Panc1 (cell line): Measurements from ENCODE around the gene TBX4. TPM values are rescaled to one million over a fixed set of nuclear protein-coding genes. Genes with fewer than 3 reads are reported as not detected.
A peak's percentile ranks its signal among the peaks of the same experiment; 100 is the strongest.

Experiments
- ATAC-seq: fragments of 200-7000 bp; cut with Tn5 transposase; 2 replicates; pipeline ENCODE4 v1.9.1; 2020; ENCODE audit warnings: mild to moderate bottlenecking, moderate library complexity
- BruUV-seq: library from RNA; stranded (reverse); fragments of 400-500 nt; replicated peaks from 2 replicates; lab custom pipeline; 2021; lab: Mats Ljungman, UMichigan
- CTCF ChIA-PET: fragments of 300-600 bp; sonication (Branson Sonifier 250); formaldehyde crosslinking; loops from one replicate; lab custom pipeline; 2022; ENCODE audit warnings: antibody characterized with exemption; lab: Charles Lee
- POLR2A ChIA-PET: fragments of 300-600 bp; sonication (Branson Sonifier 250); formaldehyde crosslinking; loops from one replicate; lab custom pipeline; 2022; ENCODE audit warnings: antibody characterized with exemption; lab: Charles Lee
- DNase-seq: peaks from one replicate; pipeline ENCODE4 v3.0.0-alpha.2; 2010; ENCODE audit warnings: low read depth, low spot score
- H3K27ac ChIP-seq: 2 replicates; pipeline ENCODE4 v1.5.1; 2011; ENCODE audit warnings: mild to moderate bottlenecking, low read length, inconsistent platforms
- H3K27me3 ChIP-seq: fragments of 200-500 bp; sonication (Bioruptor generic); 2 replicates; pipeline ENCODE4 v1.6.0; 2014; ENCODE audit warnings: low read length, inconsistent platforms; ENCODE audit not compliant: control insufficient read depth, insufficient read depth
- H3K36me3 ChIP-seq: fragments of 200-500 bp; sonication (Bioruptor generic); 2 replicates; pipeline ENCODE4 v1.5.1; 2014; ENCODE audit warnings: inconsistent platforms, mild to moderate bottlenecking, low read length, moderate library complexity; ENCODE audit not compliant: control insufficient read depth, insufficient read depth
- H3K4me1 ChIP-seq: 2 replicates; pipeline ENCODE4 v1.5.1; 2011; ENCODE audit warnings: inconsistent platforms, mild to moderate bottlenecking, low read length, moderate library complexity; ENCODE audit not compliant: control insufficient read depth, insufficient read depth
- H3K4me3 ChIP-seq, 2 experiments: 2 replicates each; pipeline ENCODE4 v1.5.1; 2011 to 2012; ENCODE audit warnings: low read depth in 2 of 2, low read length in 2 of 2, mild to moderate bottlenecking in 2 of 2, inconsistent platforms in 1 of 2, moderate library complexity in 1 of 2
- H3K9me3 ChIP-seq: fragments of 200-500 bp; sonication (Bioruptor generic); 2 replicates; pipeline ENCODE4 v1.5.1; 2014; ENCODE audit warnings: low read depth, mild to moderate bottlenecking, inconsistent platforms, low read length, moderate library complexity; ENCODE audit not compliant: control insufficient read depth, insufficient read depth
- CTCF ChIP-seq: fragments of 450-650 bp; IDR thresholded peaks from 2 replicates; pipeline ENCODE4 v1.5.1; 2017; ENCODE audit warnings: mild to moderate bottlenecking
- POLR2AphosphoS5 ChIP-seq: IDR thresholded peaks from 2 replicates; pipeline ENCODE4 v1.6.1; 2012; ENCODE audit warnings: mild to moderate bottlenecking, low read depth, low read length, moderate library complexity
- REST ChIP-seq, 2 experiments: IDR thresholded peaks; 2 replicates each; pipeline ENCODE4 v1.6.1; 2011 to 2012; ENCODE audit warnings: low read depth in 2 of 2, control low read depth in 1 of 2, low read length in 1 of 2, mild to moderate bottlenecking in 1 of 2, moderate library complexity in 1 of 2; ENCODE audit not compliant: insufficient read depth in 1 of 2
- SIN3A ChIP-seq: IDR thresholded peaks from 2 replicates; pipeline ENCODE4 v1.6.1; 2012; ENCODE audit warnings: low read depth, mild to moderate bottlenecking, low read length, moderate library complexity, borderline replicate concordance; ENCODE audit not compliant: insufficient read depth
- in situ Hi-C: cut with HindIII; loops from 2 replicates; pipeline ENCODE4 v1.10.0; 2016; ENCODE audit warnings: low sequenced_read_pairs, low pct_unique_long_range_greater_than_20kb
- intact Hi-C: fragments of 100-400 bp; cut with micrococcal nuclease; formaldehyde crosslinking; loops from one replicate; pipeline ENCODE4 v1.10.0; 2022; ENCODE audit not compliant: unreplicated experiment
- total RNA-seq: library from RNA; stranded (reverse); gene quantifications from one replicate; pipeline ENCODE4 v1.2.1, GENCODE V29; 2021; ENCODE audit not compliant: unreplicated experiment

The TBX4 gene
- total RNA-seq, 1 experiment from 2014 or later: not detected

- ChIA-PET POLR2A (no interaction called here), CTCF (interaction anchor here (0.7 to 1.3 kb wide), 4 partner anchors 127 to 444 kb away, joined by 6 to 9 read pairs (median 8); no protein-coding TSS in a partner anchor)
- Histone ChIP-seq H3K9me3 (no peaks in the 10 kb centered on the region), H3K4me1 (peaks cover 13% of the 10 kb centered on the region), H3K27me3 (no peaks in the 10 kb centered on the region; the same call in 1 of the 2 replicates), H3K36me3 (no peaks in the 10 kb centered on the region), H3K4me3 (peak overlapping the region in 1 of 2 experiments; percentile 19; a peak in 2 of 4 replicates), H3K27ac (peak overlapping the region; percentile 62)
- no TSS peak for BruUV-seq
- peak; percentile 79 for ATAC-seq
- peak; percentile 43 for DNase-seq
- no peak for TF ChIP-seq SIN3A
- peak; percentile 98 for TF ChIP-seq CTCF
- in situ Hi-C loops: no loop called here
- intact Hi-C loops: loop anchor here (1.0 to 2.0 kb wide), 3 partner anchors 135 to 420 kb away; no protein-coding TSS in a partner anchor
Measured at GRCh38 chr17:61416540-61417363, 35.5 kb upstream of the TBX4 start.

- in situ Hi-C loops (no loop called here), intact Hi-C loops (no loop called here)
Measured at GRCh38 chr17:61418449-61418848, 33.8 kb upstream of the TBX4 start.

More at GRCh38 chr17:61418449-61418848, 33.8 kb upstream of the TBX4 start:
- Histone ChIP-seq H3K4me3 (no peak overlapping the region), H3K27ac (no peak overlapping the region), H3K4me1 (peaks cover 10% of the 10 kb centered on the region), H3K36me3 (no peaks in the 10 kb centered on the region), H3K27me3 (no peaks in the 10 kb centered on the region; the same call in 1 of the 2 replicates), H3K9me3 (no peaks in the 10 kb centered on the region)
- ChIA-PET CTCF (no interaction called here), POLR2A (no interaction called here)
- DNase-seq: no peak
- TF ChIP-seq CTCF: no peak
- no peak for TF ChIP-seq POLR2AphosphoS5
- TF ChIP-seq REST (IDR thresholded peaks at IDR 0.05; ENCODE audit: insufficient read depth in 1 of 2, low read depth in 2 of 2, low read length in 1 of 2): no peak
- ATAC-seq: no peak
- no TSS peak for BruUV-seq
